GM18909 (cell line): ENCODE results near the gene PTK6.
"Not testable (repeated sequence)": the region's sequence is repeated elsewhere in the genome, so short reads cannot be mapped to it uniquely, and the experiment has no call there.

Experiments
- ATAC-seq: cut with Tn5 transposase; IDR thresholded peaks from one replicate; pipeline ENCODE4 v1.9.1; 2021; ENCODE audit warnings: mild to moderate bottlenecking; ENCODE audit not compliant: unreplicated experiment, poor library complexity

Gene PTK6

GRCh38 chr20:63559485-63560332 is 22.5 kb upstream of the PTK6 start:
- ATAC-seq: not testable (repeated sequence)

GRCh38 chr20:63558804-63559484 is 21.8 kb upstream of the PTK6 start:
- ATAC-seq: no peak

- no peak for ATAC-seq
These were observed 20.3 kb upstream of the PTK6 start for GRCh38 chr20:63557481-63557891.

GRCh38 chr20:63556873-63557478 is 19.8 kb upstream of the PTK6 start:
- no peak for ATAC-seq

- no peak for ATAC-seq
These were observed 18.6 kb upstream of the PTK6 start for GRCh38 chr20:63555661-63556381.

- ATAC-seq: no peak
These were observed 17.4 kb upstream of the PTK6 start for GRCh38 chr20:63554361-63555278.

GRCh38 chr20:63553933-63554290 is 16.7 kb upstream of the PTK6 start, which contains the start of gene FNDC11:
FNDC11 (plus strand) TSS chr20:63554159; CDS start chr20:63555664, 1,505 bp downstream.
- peak; percentile 20 for ATAC-seq

- peak; percentile 35 for ATAC-seq
These were observed 16.2 kb upstream of the PTK6 start for GRCh38 chr20:63553251-63553932.

GRCh38 chr20:63552481-63553249 is 15.5 kb upstream of the PTK6 start:
- peak; percentile 40 for ATAC-seq

- ATAC-seq: no peak
These were observed 13.9 kb upstream of the PTK6 start for GRCh38 chr20:63551068-63551467.

GRCh38 chr20:63549679-63550282 is 12.6 kb upstream of the PTK6 start:
- ATAC-seq: no peak

GRCh38 chr20:63549019-63549418 is 11.8 kb upstream of the PTK6 start:
- ATAC-seq: no peak

GRCh38 chr20:63548542-63548941 is 11.4 kb upstream of the PTK6 start:
- no peak for ATAC-seq

- no peak for ATAC-seq
These were observed 10.7 kb upstream of the PTK6 start, which contains the start of gene SRMS for GRCh38 chr20:63547725-63548480. SRMS (minus strand) TSS chr20:63547749; CDS start chr20:63547463, 286 bp downstream.

- no peak for ATAC-seq
These were observed 10.0 kb upstream of the PTK6 start for GRCh38 chr20:63546956-63547724.

GRCh38 chr20:63546256-63546955 is 9.2 kb upstream of the PTK6 start:
- no peak for ATAC-seq
